Measurements from ENCODE around the gene SH3PXD2B. TPM values are rescaled to one million over a fixed set of nuclear protein-coding genes. Genes with fewer than 3 reads are reported as not detected.

SH3PXD2B gene
- total RNA-seq, 1 experiment from 2014 or later = 27.5 TPM

DNA sequence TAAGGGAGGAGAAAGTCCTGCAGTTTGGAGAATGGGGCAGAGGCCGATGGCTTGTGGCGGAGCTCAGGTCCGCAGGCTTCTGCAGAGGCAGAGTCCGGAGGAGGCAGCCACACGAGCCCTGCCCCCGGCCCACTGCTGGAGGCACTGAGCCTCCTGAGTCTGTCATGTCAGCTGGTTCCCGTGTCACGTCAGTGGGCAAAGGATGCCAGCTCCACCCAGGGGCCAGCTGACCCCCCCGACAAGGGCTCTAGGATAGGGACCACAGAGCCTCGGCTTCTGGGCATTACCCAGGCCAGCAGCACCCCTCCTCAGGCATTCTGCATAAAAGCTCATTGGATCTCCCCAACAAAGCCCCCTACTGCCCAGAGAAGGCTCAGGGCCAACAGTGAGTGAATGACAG lies 8.5 kb downstream of the SH3PXD2B start:
- no peak overlapping the region for H3K4me3 ChIP-seq (replicated peaks in 1 of 2; ENCODE audit: low read depth in 1 of 2, low read length in 2 of 2)
- H3K79me2 ChIP-seq (ENCODE audit: insufficient read depth, low read length) = peaks cover 54% of the 10 kb centered on the region
- intact Hi-C loops (cut with micrococcal nuclease) = no loop called here
- H4K20me1 ChIP-seq (ENCODE audit: insufficient read depth) = 0 out of 2 replicates have a peak, but pooled peaks cover 8% of the 10 kb centered on the region
- no peaks in the 10 kb centered on the region for H3K9me2 ChIP-seq (ENCODE audit: insufficient read depth)
- no peaks in the 10 kb centered on the region for H3K9me3 ChIP-seq (ENCODE audit: control insufficient read depth in 1 of 2, insufficient read depth in 1 of 2, low read depth in 1 of 2, low read length in 2 of 2)
- no peak for TF ChIP-seq FOSL1 (IDR thresholded peaks at IDR 0.05; ENCODE audit: low read depth)
- TF ChIP-seq EGR1 (IDR thresholded peaks at IDR 0.05; ENCODE audit: low read depth) = no peak
- no peak for TF ChIP-seq CBX3 (IDR thresholded peaks at IDR 0.05; ENCODE audit: low read depth)
- TF ChIP-seq TCF7L2 (IDR thresholded peaks at IDR 0.05; ENCODE audit: borderline replicate concordance, extremely low read depth, insufficient read depth, insufficient read length) = no peak
- no peak for TF ChIP-seq POLR2AphosphoS5 (IDR thresholded peaks at IDR 0.05; ENCODE audit: low read depth, low read length)
- TF ChIP-seq ZNF274 (IDR thresholded peaks at IDR 0.05; ENCODE audit: low read depth, low read length) = no peak
- TF ChIP-seq SP1 (IDR thresholded peaks at IDR 0.05; ENCODE audit: low read depth) = no peak
- no peak for TF ChIP-seq SRF (IDR thresholded peaks at IDR 0.05; ENCODE audit: low read depth)
- no peak for TF ChIP-seq JUND (IDR thresholded peaks at IDR 0.05)
- no peak for TF ChIP-seq EZH2 (IDR thresholded peaks at IDR 0.05)
- TF ChIP-seq CEBPB (IDR thresholded peaks at IDR 0.05; ENCODE audit: low read depth) = no peak
- TF ChIP-seq, protein P1, sequence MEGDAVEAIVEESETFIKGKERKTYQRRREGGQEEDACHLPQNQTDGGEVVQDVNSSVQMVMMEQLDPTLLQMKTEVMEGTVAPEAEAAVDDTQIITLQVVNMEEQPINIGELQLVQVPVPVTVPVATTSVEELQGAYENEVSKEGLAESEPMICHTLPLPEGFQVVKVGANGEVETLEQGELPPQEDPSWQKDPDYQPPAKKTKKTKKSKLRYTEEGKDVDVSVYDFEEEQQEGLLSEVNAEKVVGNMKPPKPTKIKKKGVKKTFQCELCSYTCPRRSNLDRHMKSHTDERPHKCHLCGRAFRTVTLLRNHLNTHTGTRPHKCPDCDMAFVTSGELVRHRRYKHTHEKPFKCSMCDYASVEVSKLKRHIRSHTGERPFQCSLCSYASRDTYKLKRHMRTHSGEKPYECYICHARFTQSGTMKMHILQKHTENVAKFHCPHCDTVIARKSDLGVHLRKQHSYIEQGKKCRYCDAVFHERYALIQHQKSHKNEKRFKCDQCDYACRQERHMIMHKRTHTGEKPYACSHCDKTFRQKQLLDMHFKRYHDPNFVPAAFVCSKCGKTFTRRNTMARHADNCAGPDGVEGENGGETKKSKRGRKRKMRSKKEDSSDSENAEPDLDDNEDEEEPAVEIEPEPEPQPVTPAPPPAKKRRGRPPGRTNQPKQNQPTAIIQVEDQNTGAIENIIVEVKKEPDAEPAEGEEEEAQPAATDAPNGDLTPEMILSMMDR (IDR thresholded peaks at IDR 0.05 in 2 of 3, conservative IDR thresholded peaks at IDR 0.05 in 1 of 3; ENCODE audit: borderline replicate concordance in 1 of 3, insufficient read depth in 1 of 3, low read depth in 2 of 3, low read length in 2 of 3) = no peak
- no peak for TF ChIP-seq POLR2A (IDR thresholded peaks at IDR 0.05; ENCODE audit: borderline replicate concordance, extremely low read depth, insufficient read depth, insufficient read length)
- no peak for TF ChIP-seq RAD21 (IDR thresholded peaks at IDR 0.05; ENCODE audit: low read depth)
- TF ChIP-seq, protein P2, sequence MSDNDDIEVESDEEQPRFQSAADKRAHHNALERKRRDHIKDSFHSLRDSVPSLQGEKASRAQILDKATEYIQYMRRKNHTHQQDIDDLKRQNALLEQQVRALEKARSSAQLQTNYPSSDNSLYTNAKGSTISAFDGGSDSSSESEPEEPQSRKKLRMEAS (IDR thresholded peaks at IDR 0.05) = no peak
- TF ChIP-seq, protein P3, sequence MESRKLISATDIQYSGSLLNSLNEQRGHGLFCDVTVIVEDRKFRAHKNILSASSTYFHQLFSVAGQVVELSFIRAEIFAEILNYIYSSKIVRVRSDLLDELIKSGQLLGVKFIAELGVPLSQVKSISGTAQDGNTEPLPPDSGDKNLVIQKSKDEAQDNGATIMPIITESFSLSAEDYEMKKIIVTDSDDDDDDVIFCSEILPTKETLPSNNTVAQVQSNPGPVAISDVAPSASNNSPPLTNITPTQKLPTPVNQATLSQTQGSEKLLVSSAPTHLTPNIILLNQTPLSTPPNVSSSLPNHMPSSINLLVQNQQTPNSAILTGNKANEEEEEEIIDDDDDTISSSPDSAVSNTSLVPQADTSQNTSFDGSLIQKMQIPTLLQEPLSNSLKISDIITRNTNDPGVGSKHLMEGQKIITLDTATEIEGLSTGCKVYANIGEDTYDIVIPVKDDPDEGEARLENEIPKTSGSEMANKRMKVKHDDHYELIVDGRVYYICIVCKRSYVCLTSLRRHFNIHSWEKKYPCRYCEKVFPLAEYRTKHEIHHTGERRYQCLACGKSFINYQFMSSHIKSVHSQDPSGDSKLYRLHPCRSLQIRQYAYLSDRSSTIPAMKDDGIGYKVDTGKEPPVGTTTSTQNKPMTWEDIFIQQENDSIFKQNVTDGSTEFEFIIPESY (IDR thresholded peaks at IDR 0.05; ENCODE audit: extremely low read depth, insufficient replicate concordance, low read length) = no peak
- no peak for TF ChIP-seq ATF3 (IDR thresholded peaks at IDR 0.05)
- TF ChIP-seq, protein P4, sequence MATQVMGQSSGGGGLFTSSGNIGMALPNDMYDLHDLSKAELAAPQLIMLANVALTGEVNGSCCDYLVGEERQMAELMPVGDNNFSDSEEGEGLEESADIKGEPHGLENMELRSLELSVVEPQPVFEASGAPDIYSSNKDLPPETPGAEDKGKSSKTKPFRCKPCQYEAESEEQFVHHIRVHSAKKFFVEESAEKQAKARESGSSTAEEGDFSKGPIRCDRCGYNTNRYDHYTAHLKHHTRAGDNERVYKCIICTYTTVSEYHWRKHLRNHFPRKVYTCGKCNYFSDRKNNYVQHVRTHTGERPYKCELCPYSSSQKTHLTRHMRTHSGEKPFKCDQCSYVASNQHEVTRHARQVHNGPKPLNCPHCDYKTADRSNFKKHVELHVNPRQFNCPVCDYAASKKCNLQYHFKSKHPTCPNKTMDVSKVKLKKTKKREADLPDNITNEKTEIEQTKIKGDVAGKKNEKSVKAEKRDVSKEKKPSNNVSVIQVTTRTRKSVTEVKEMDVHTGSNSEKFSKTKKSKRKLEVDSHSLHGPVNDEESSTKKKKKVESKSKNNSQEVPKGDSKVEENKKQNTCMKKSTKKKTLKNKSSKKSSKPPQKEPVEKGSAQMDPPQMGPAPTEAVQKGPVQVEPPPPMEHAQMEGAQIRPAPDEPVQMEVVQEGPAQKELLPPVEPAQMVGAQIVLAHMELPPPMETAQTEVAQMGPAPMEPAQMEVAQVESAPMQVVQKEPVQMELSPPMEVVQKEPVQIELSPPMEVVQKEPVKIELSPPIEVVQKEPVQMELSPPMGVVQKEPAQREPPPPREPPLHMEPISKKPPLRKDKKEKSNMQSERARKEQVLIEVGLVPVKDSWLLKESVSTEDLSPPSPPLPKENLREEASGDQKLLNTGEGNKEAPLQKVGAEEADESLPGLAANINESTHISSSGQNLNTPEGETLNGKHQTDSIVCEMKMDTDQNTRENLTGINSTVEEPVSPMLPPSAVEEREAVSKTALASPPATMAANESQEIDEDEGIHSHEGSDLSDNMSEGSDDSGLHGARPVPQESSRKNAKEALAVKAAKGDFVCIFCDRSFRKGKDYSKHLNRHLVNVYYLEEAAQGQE (IDR thresholded peaks at IDR 0.05; ENCODE audit: low read depth) = no peak
- no peak for TF ChIP-seq ELF1 (IDR thresholded peaks at IDR 0.05; ENCODE audit: borderline replicate concordance, low read depth)
- ATAC-seq (no peak), DNase-seq (ENCODE audit: low read depth, low spot score) (no peak)
- RAD21 ChIA-PET (ENCODE audit: low non-redundant PET in 1 of 2, low total read pairs in 2 of 2, uncharacterized antibody in 2 of 2, unreplicated experiment in 2 of 2) = interaction anchor here in 1 of 2 experiments (0.6 kb wide), 1 partner anchor 13 kb away, joined by 5 read pairs; no protein-coding TSS in a partner anchor
- H3K27ac ChIP-seq (ENCODE audit: low read depth, low read length) = no peak overlapping the region
- H3K36me3 ChIP-seq (ENCODE audit: control insufficient read depth in 1 of 2, insufficient read depth in 2 of 2, low read length in 2 of 2) = peaks cover 0 to 5% of the 10 kb centered on the region in 2 experiments; a peak in 1 of 4 replicates
- CTCF ChIA-PET = no interaction called here
- no peaks in the 10 kb centered on the region for H3K27me3 ChIP-seq (ENCODE audit: insufficient read depth, low read length)
- H3K4me2 ChIP-seq (ENCODE audit: low read length) = no peak overlapping the region
- no peak overlapping the region for H2AFZ ChIP-seq (ENCODE audit: low read depth, low read length, poor library complexity, severe bottlenecking)
- H3K9ac ChIP-seq (ENCODE audit: low read length) = no peak overlapping the region
- peaks cover 15 to 24% of the 10 kb centered on the region in 2 experiments for H3K4me1 ChIP-seq (ENCODE audit: control insufficient read depth in 1 of 2, insufficient read depth in 2 of 2, low read length in 2 of 2)
- POLR2A ChIA-PET = no interaction called here
- BruUV-seq (replicated peaks) = no TSS peak

All from HCT116 (cell line).